A549 (cell line): ENCODE data around the gene PANX1.

Experiments
- SMC3 ChIP-seq: fragments of >200 bp; sonication (Bioruptor Twin); formaldehyde crosslinking; IDR thresholded peaks from 3 replicates; pipeline ENCODE4 v1.6.1; 2018; ENCODE audit warnings: inconsistent platforms
- TF ChIP-seq, protein P1 (sequence below): IDR thresholded peaks from 2 replicates; pipeline ENCODE4 v1.6.1; 2012; ENCODE audit warnings: low read depth, borderline replicate concordance

- TF ChIP-seq SMC3, result no peak
- TF ChIP-seq, protein P1, sequence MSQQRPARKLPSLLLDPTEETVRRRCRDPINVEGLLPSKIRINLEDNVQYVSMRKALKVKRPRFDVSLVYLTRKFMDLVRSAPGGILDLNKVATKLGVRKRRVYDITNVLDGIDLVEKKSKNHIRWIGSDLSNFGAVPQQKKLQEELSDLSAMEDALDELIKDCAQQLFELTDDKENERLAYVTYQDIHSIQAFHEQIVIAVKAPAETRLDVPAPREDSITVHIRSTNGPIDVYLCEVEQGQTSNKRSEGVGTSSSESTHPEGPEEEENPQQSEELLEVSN, result no peak
Measured at GRCh38 chr11:94150704-94151685, 22.4 kb downstream of the PANX1 start.
